H1 (cell line): ENCODE measurements around the gene BZW2.

Experiments used
- ASH2L ChIP-seq: fragments of 200-600, 300-600 bp; sonication (generic); IDR thresholded peaks from one replicate; pipeline ENCODE4 v1.7.1; 2017; ENCODE audit warnings: low read length
- BCL11A ChIP-seq, 2 experiments: IDR thresholded peaks; one replicate each; pipeline ENCODE4 v1.6.1; 2011; ENCODE audit warnings: low read depth in 2 of 2, low read length in 2 of 2, mild to moderate bottlenecking in 2 of 2
- EZH2 ChIP-seq: fragments of 200-600 bp; sonication (generic); IDR thresholded peaks from 2 replicates; pipeline ENCODE4 v1.7.1; 2012; ENCODE audit warnings: low read depth, mild to moderate bottlenecking, moderate library complexity, low read length, inconsistent platforms; ENCODE audit not compliant: severe bottlenecking
- KDM5A ChIP-seq: fragments of 200-600 bp; IDR thresholded peaks from 2 replicates; pipeline ENCODE4 v1.7.1; 2012; ENCODE audit warnings: mild to moderate bottlenecking, low read length, inconsistent platforms, mixed read lengths
- POLR2A ChIP-seq, 2 experiments: IDR thresholded peaks; 1 replicate in 1 of 2; 2 replicates in 1 of 2; pipeline ENCODE4 v1.6.1; 2011; ENCODE audit warnings: low read depth in 2 of 2, low read length in 2 of 2, mild to moderate bottlenecking in 2 of 2; ENCODE audit errors: control extremely low read depth in 1 of 2
- POLR2AphosphoS5 ChIP-seq: IDR thresholded peaks from 2 replicates; pipeline ENCODE4 v1.6.1; 2011; ENCODE audit warnings: low read depth, low read length
- RNF2 ChIP-seq: fragments of 200-900, 300-1000 bp; sonication (generic); IDR thresholded peaks from 2 replicates; pipeline ENCODE4 v1.7.1; 2016; ENCODE audit warnings: borderline replicate concordance, low read depth, mild to moderate bottlenecking, antibody characterized with exemption, low read length; ENCODE audit not compliant: poor library complexity, severe bottlenecking; ENCODE audit errors: missing control alignments
- TF ChIP-seq, protein P1 (sequence below), 3 experiments: IDR thresholded peaks; 1 replicate in 2 of 3; 2 replicates in 1 of 3; pipeline versions ENCODE4 v1.5.1 to v1.6.1; 2011; ENCODE audit warnings: low read length in 3 of 3, mild to moderate bottlenecking in 3 of 3, inconsistent platforms in 2 of 3, low read depth in 1 of 3, moderate library complexity in 1 of 3; ENCODE audit not compliant: insufficient read depth in 1 of 3; ENCODE audit errors: control extremely low read depth in 1 of 3

DNA sequence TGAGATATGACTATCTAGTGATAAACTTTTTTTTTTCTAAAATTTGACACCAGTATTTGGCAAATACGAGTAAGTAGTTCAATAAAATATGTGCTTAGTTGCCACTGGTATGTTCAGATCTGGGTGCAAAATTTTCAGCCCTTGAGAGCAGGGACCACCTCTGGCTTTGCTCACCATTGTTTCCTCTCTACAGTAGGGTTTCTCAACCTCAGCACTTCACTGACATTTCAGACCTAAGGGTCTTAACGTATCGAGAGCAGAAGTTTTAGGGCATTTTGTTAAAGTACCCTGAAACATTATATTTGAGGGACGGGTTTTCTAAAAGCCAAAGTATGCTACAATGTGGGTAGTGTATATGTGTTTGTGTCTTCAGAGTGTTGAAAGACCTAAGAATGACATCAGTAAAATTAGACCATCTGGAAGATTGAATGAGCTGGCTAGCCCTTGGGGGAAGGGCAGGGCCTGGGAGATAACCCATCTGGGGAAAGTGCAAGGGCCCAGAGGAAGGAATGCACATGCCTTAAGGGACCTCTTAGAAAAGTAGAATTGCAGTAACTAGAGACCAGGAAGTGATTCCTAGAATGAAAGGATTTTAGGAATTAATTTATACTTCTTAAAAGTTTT lies 11.8 kb downstream of the BZW2 start:
- TF ChIP-seq ASH2L (no peak), KDM5A (no peak), POLR2A (IDR thresholded peaks at IDR 0.05; ENCODE audit: control extremely low read depth in 1 of 2, low read depth in 2 of 2, low read length in 2 of 2) (no peak), EZH2 (no peak), RNF2 (no peak), POLR2AphosphoS5 (no peak), BCL11A (IDR thresholded peaks at IDR 0.05; ENCODE audit: low read depth in 2 of 2, low read length in 2 of 2) (no peak)
- TF ChIP-seq, protein P1, sequence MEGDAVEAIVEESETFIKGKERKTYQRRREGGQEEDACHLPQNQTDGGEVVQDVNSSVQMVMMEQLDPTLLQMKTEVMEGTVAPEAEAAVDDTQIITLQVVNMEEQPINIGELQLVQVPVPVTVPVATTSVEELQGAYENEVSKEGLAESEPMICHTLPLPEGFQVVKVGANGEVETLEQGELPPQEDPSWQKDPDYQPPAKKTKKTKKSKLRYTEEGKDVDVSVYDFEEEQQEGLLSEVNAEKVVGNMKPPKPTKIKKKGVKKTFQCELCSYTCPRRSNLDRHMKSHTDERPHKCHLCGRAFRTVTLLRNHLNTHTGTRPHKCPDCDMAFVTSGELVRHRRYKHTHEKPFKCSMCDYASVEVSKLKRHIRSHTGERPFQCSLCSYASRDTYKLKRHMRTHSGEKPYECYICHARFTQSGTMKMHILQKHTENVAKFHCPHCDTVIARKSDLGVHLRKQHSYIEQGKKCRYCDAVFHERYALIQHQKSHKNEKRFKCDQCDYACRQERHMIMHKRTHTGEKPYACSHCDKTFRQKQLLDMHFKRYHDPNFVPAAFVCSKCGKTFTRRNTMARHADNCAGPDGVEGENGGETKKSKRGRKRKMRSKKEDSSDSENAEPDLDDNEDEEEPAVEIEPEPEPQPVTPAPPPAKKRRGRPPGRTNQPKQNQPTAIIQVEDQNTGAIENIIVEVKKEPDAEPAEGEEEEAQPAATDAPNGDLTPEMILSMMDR (IDR thresholded peaks at IDR 0.05; ENCODE audit: control extremely low read depth in 1 of 3, insufficient read depth in 1 of 3, low read depth in 1 of 3, low read length in 3 of 3): no peak
